IMR-90 (cell line): ENCODE measurements around the gene CCDC30. TPM values are rescaled to one million over a fixed set of nuclear protein-coding genes. Genes with fewer than 3 reads are reported as not detected.

Experiments
- ATAC-seq: fragments of 200-7000 bp; cut with Tn5 transposase; 2 replicates; pipeline ENCODE4 v1.9.1; 2020; ENCODE audit warnings: low read depth, mild to moderate bottlenecking, moderate library complexity
- BruUV-seq: library from RNA; stranded (reverse); fragments of 400-500 nt; replicated peaks from 2 replicates; lab custom pipeline; 2021; lab: Mats Ljungman, UMichigan
- CTCF ChIA-PET: fragments of 300-600 bp; formaldehyde crosslinking; extraction: SDS; loops from one replicate; lab custom pipeline; 2021; ENCODE audit warnings: antibody characterized with exemption; lab: Yijun Ruan, JAX
- POLR2A ChIA-PET: fragments of 300-600 bp; sonication (Branson Sonifier 250); formaldehyde crosslinking; loops from one replicate; lab custom pipeline; 2022; ENCODE audit warnings: antibody characterized with exemption; ENCODE audit not compliant: unreplicated experiment; lab: Charles Lee
- DNase-seq: peaks from one replicate; pipeline ENCODE4 v3.0.0; 2013
- H2AFZ ChIP-seq: replicated peaks from 2 replicates; pipeline ENCODE3; 2013; ENCODE audit warnings: low read length, mild to moderate bottlenecking; ENCODE audit not compliant: poor library complexity
- H2AK5ac ChIP-seq: 2 replicates; pipeline ENCODE4 v1.6.1; 2013; ENCODE audit warnings: low read depth, low read length, inconsistent platforms
- H2AK9ac ChIP-seq: replicated peaks from 2 replicates; pipeline ENCODE3; 2013; ENCODE audit warnings: mild to moderate bottlenecking, low read depth, low read length, moderate library complexity; ENCODE audit not compliant: poor library complexity
- H2BK120ac ChIP-seq: 2 replicates; pipeline ENCODE4 v1.6.1; 2013; ENCODE audit warnings: low read depth, low read length, inconsistent platforms
- H2BK15ac ChIP-seq: 3 replicates; pipeline ENCODE4 v1.6.1; 2013; ENCODE audit warnings: low read depth, low read length, inconsistent platforms
- H2BK20ac ChIP-seq: 2 replicates; pipeline ENCODE4 v1.6.1; 2013; ENCODE audit warnings: low read depth, mild to moderate bottlenecking, inconsistent platforms, low read length, moderate library complexity
- H2BK5ac ChIP-seq: 2 replicates; pipeline ENCODE4 v1.6.1; 2013; ENCODE audit warnings: mild to moderate bottlenecking, low read depth, low read length, inconsistent platforms; ENCODE audit not compliant: poor library complexity, severe bottlenecking
- H3K14ac ChIP-seq: replicated peaks from 2 replicates; pipeline ENCODE4 v1.6.1; 2013; ENCODE audit warnings: low read depth, low read length, inconsistent platforms
- H3K18ac ChIP-seq: 2 replicates; pipeline ENCODE4 v1.6.1; 2013; ENCODE audit warnings: low read depth, low read length, control low read depth
- H3K23ac ChIP-seq: 2 replicates; pipeline ENCODE4 v1.6.1; 2013; ENCODE audit warnings: low read depth, low read length, inconsistent platforms
- H3K27ac ChIP-seq: 2 replicates; pipeline ENCODE4 v1.5.1; 2013; ENCODE audit warnings: mild to moderate bottlenecking, control low read depth, low read length; ENCODE audit not compliant: insufficient read depth
- H3K27me3 ChIP-seq: 2 replicates; pipeline ENCODE4 v1.6.1; 2013; ENCODE audit warnings: low read length; ENCODE audit not compliant: control insufficient read depth, insufficient read depth
- H3K36me3 ChIP-seq: 2 replicates; pipeline ENCODE4 v1.6.1; 2013; ENCODE audit warnings: low read length, mixed read lengths; ENCODE audit not compliant: control insufficient read depth, insufficient read depth
- H3K4ac ChIP-seq: 2 replicates; pipeline ENCODE4 v1.6.1; 2013; ENCODE audit warnings: low read depth, low read length, inconsistent platforms
- H3K4me1 ChIP-seq: 2 replicates; pipeline ENCODE4 v1.6.1; 2013; ENCODE audit warnings: low read length, mixed read lengths; ENCODE audit not compliant: control insufficient read depth, insufficient read depth
- H3K4me2 ChIP-seq: 2 replicates; pipeline ENCODE4 v1.6.1; 2013; ENCODE audit warnings: low read depth, mild to moderate bottlenecking, control low read depth, low read length, moderate library complexity
- H3K4me3 ChIP-seq: 2 replicates; pipeline ENCODE4 v1.5.1; 2013; ENCODE audit warnings: low read depth, mild to moderate bottlenecking, control low read depth, low read length, moderate library complexity; ENCODE audit not compliant: insufficient read depth
- H3K56ac ChIP-seq: 2 replicates; pipeline ENCODE4 v1.6.1; 2013; ENCODE audit warnings: low read length, inconsistent platforms; ENCODE audit not compliant: insufficient read depth; ENCODE audit errors: extremely low read depth
- H3K79me1 ChIP-seq, 2 experiments: 2 replicates each; pipeline ENCODE4 v1.6.1; 2013; ENCODE audit warnings: low read length in 2 of 2, inconsistent platforms in 1 of 2, low read depth in 1 of 2
- H3K9ac ChIP-seq: 2 replicates; pipeline ENCODE4 v1.6.1; 2013; ENCODE audit warnings: low read depth, low read length, control low read depth
- H3K9me1 ChIP-seq: 2 replicates; pipeline ENCODE4 v1.6.1; 2013; ENCODE audit warnings: low read length, inconsistent platforms; ENCODE audit not compliant: insufficient read depth
- H3K9me3 ChIP-seq: 2 replicates; pipeline ENCODE4 v1.6.1; 2013; ENCODE audit warnings: low read length; ENCODE audit not compliant: control insufficient read depth, insufficient read depth
- H4K20me1 ChIP-seq: 2 replicates; pipeline ENCODE4 v1.6.1; 2013; ENCODE audit warnings: low read length, inconsistent platforms; ENCODE audit not compliant: insufficient read depth
- H4K5ac ChIP-seq: 2 replicates; pipeline ENCODE4 v1.6.1; 2013; ENCODE audit warnings: mild to moderate bottlenecking, low read depth, low read length, control low read depth
- H4K8ac ChIP-seq, 2 experiments: 2 replicates each; pipeline ENCODE4 v1.6.1; 2013; ENCODE audit warnings: low read depth in 2 of 2, low read length in 2 of 2, control low read depth in 1 of 2, inconsistent platforms in 1 of 2
- H4K91ac ChIP-seq: 2 replicates; pipeline ENCODE4 v1.6.1; 2013; ENCODE audit warnings: low read depth, low read length, inconsistent platforms; ENCODE audit not compliant: insufficient read depth
- BHLHE40 ChIP-seq: fragments of 150-350 bp; IDR thresholded peaks from 2 replicates; pipeline ENCODE4 v1.6.1; 2016; ENCODE audit warnings: mild to moderate bottlenecking, low read depth, low read length
- CEBPB ChIP-seq: IDR thresholded peaks from 2 replicates; pipeline ENCODE4 v1.6.1; 2012; ENCODE audit warnings: low read depth, low read length, improper control_type of control experiment
- CHD1 ChIP-seq: IDR thresholded peaks from 2 replicates; pipeline ENCODE4 v1.6.1; 2012; ENCODE audit warnings: low read depth, low read length, improper control_type of control experiment
- CTCF ChIP-seq: conservative IDR thresholded peaks from 2 replicates; pipeline ENCODE4 v1.5.1; 2012; ENCODE audit warnings: mild to moderate bottlenecking, low read depth, low read length, improper control_type of control experiment
- FOS ChIP-seq: fragments of 150-350 bp; IDR thresholded peaks from 2 replicates; pipeline ENCODE4 v1.6.1; 2016; ENCODE audit warnings: low read depth, low read length
- MAFK ChIP-seq: IDR thresholded peaks from 2 replicates; pipeline ENCODE4 v1.6.1; 2012; ENCODE audit warnings: low read depth, low read length, improper control_type of control experiment
- MAZ ChIP-seq: IDR thresholded peaks from 2 replicates; pipeline ENCODE4 v1.6.1; 2012; ENCODE audit warnings: low read depth, mild to moderate bottlenecking, low read length, improper control_type of control experiment, moderate library complexity, borderline replicate concordance
- MXI1 ChIP-seq: IDR thresholded peaks from 2 replicates; pipeline ENCODE4 v1.6.1; 2012; ENCODE audit warnings: low read depth, mild to moderate bottlenecking, low read length, moderate library complexity, borderline replicate concordance
- NFE2L2 ChIP-seq: fragments of 150-350 bp; IDR thresholded peaks from 2 replicates; pipeline ENCODE4 v1.6.1; 2016; ENCODE audit warnings: low read depth, mild to moderate bottlenecking, low read length
- POLR2A ChIP-seq: IDR thresholded peaks from 2 replicates; pipeline ENCODE4 v1.6.1; 2012; ENCODE audit warnings: mild to moderate bottlenecking, low read depth, low read length
- RAD21 ChIP-seq: IDR thresholded peaks from 2 replicates; pipeline ENCODE4 v1.6.1; 2012; ENCODE audit warnings: low read length, improper control_type of control experiment
- RCOR1 ChIP-seq: IDR thresholded peaks from 2 replicates; pipeline ENCODE4 v1.6.1; 2012; ENCODE audit warnings: mild to moderate bottlenecking, low read length, improper control_type of control experiment; ENCODE audit not compliant: insufficient replicate concordance
- RFX5 ChIP-seq: IDR thresholded peaks from 2 replicates; pipeline ENCODE4 v1.8.0; 2012; ENCODE audit warnings: low read depth, mild to moderate bottlenecking, low read length, moderate library complexity
- SMC3 ChIP-seq: fragments of 150-350 bp; IDR thresholded peaks from 2 replicates; pipeline ENCODE4 v1.6.1; 2016; ENCODE audit warnings: low read depth, mild to moderate bottlenecking, antibody characterized with exemption, low read length, moderate library complexity
- USF2 ChIP-seq: fragments of 150-350 bp; IDR thresholded peaks from 2 replicates; pipeline ENCODE4 v1.6.1; 2017; ENCODE audit warnings: mild to moderate bottlenecking, antibody characterized with exemption, low read length, low read depth
- WGBS, 2 experiments: methylation state at CpG; one replicate each; pipeline versions ENCODE4 v1.1.5 to v1.1.7; 2013; ENCODE audit warnings: missing lambda C conversion rate in 2 of 2; ENCODE audit not compliant: insufficient read length in 1 of 2; ENCODE audit errors: extremely low coverage in 2 of 2; 5-methylcytosine and 5-hydroxymethylcytosine counted together
- dilution Hi-C: fragments of 300-500 bp; cut with HindIII; formaldehyde crosslinking; loops from one replicate; pipeline ENCODE4 v1.14.3; 2018; ENCODE audit warnings: low sequenced_read_pairs; ENCODE audit not compliant: unreplicated experiment
- in situ Hi-C: fragments of 300-500 bp; cut with MboI; formaldehyde crosslinking; loops from 3 replicates; pipeline ENCODE4 v1.14.3; 2019; ENCODE audit warnings: low sequenced_read_pairs, inconsistent platforms, mixed read lengths
- intact Hi-C: fragments of 100-400 bp; cut with micrococcal nuclease; formaldehyde crosslinking; loops from 2 replicates; pipeline ENCODE4 v1.10.0; 2022
- polyA plus RNA-seq, 3 experiments: library from polyadenylated mRNA; depleted of rRNA; stranded (reverse); fragments of >200 nt; gene quantifications; 2 replicates each; pipeline ENCODE4 v1.2.3, GENCODE V29; 2012; ENCODE audit warnings: low replicate concordance in 1 of 3
- total RNA-seq: library from RNA; depleted of rRNA; stranded (reverse); fragments of >200 nt; gene quantifications from 2 replicates; pipeline ENCODE4 v1.2.3, GENCODE V29; 2012

CCDC30 gene
- total and polyA plus RNA-seq, 2 of the 4 experiments (the other 2 are of a cell fraction) = 0.14 to 0.18 TPM

GRCh38 chr1:42533101-42533863 lies 70.2 kb downstream of the CCDC30 start (continued):
- no peak for TF ChIP-seq MAZ
- no peak for TF ChIP-seq CEBPB
- no peak for TF ChIP-seq RFX5

GRCh38 chr1:42541104-42541503 lies 78.0 kb downstream of the CCDC30 start:
- Histone ChIP-seq H3K79me1 (no peaks in the 10 kb centered on the region), H3K4me3 (no peak overlapping the region), H3K4me1 (no peaks in the 10 kb centered on the region), H4K5ac (no peak overlapping the region), H4K8ac (no peak overlapping the region), H3K4me2 (no peak overlapping the region), H3K27ac (no peak overlapping the region), H3K27me3 (no peaks in the 10 kb centered on the region), H4K91ac (no peak overlapping the region), H2BK5ac (no peak overlapping the region), H3K56ac (no peak overlapping the region), H2AFZ (no peak overlapping the region), H3K14ac (no peak overlapping the region), H2AK9ac (no peak overlapping the region), H3K18ac (no peak overlapping the region), H3K9me1 (no peaks in the 10 kb centered on the region), H2AK5ac (no peak overlapping the region), H3K23ac (no peak overlapping the region), H3K4ac (no peak overlapping the region), H3K9ac (no peak overlapping the region), H3K9me3 (no peaks in the 10 kb centered on the region), H3K36me3 (no peaks in the 10 kb centered on the region), H2BK120ac (no peak overlapping the region), H2BK20ac (no peak overlapping the region), H2BK15ac (no peak overlapping the region), H4K20me1 (no peaks in the 10 kb centered on the region)
- no peak for ATAC-seq
- in situ Hi-C loops = no loop called here
- ChIA-PET CTCF (interaction anchor here (1.0 kb wide), 1 partner anchor 111 kb away, joined by 3 read pairs; no protein-coding TSS in a partner anchor), POLR2A (no interaction called here)
- dilution Hi-C loops = no loop called here
- intact Hi-C loops = no loop called here
- DNase-seq = no peak
- BruUV-seq = no TSS peak
- no CpG with 5 or more reads among the region's 1 CpG for WGBS, 2 experiments
- no peak for TF ChIP-seq MAFK
- no peak for TF ChIP-seq NFE2L2
- no peak for TF ChIP-seq SMC3
- no peak for TF ChIP-seq MXI1
- no peak for TF ChIP-seq USF2
- TF ChIP-seq RFX5 = no peak
- TF ChIP-seq RAD21 = no peak
- no peak for TF ChIP-seq POLR2A
- TF ChIP-seq CTCF = no peak
- no peak for TF ChIP-seq FOS
- TF ChIP-seq CHD1 = no peak
- TF ChIP-seq RCOR1 = no peak
- TF ChIP-seq BHLHE40 = no peak
- TF ChIP-seq CEBPB = no peak
